Smooth muscle cell of the brain vasculature (primary cell): ENCODE data around the gene GHR.

Experiments
- DNase-seq: peaks from one replicate; pipeline ENCODE4 v3.0.0-alpha.2; 2012; ENCODE audit warnings: low read depth, low spot score

Gene GHR

GRCh38 chr5:42600441-42600840 is 177.2 kb downstream of the GHR start:
- no peak for DNase-seq

GRCh38 chr5:42604171-42604711 is 181.0 kb downstream of the GHR start:
- no peak for DNase-seq

GRCh38 chr5:42605490-42605889 is 182.3 kb downstream of the GHR start:
- no peak for DNase-seq

DNA sequence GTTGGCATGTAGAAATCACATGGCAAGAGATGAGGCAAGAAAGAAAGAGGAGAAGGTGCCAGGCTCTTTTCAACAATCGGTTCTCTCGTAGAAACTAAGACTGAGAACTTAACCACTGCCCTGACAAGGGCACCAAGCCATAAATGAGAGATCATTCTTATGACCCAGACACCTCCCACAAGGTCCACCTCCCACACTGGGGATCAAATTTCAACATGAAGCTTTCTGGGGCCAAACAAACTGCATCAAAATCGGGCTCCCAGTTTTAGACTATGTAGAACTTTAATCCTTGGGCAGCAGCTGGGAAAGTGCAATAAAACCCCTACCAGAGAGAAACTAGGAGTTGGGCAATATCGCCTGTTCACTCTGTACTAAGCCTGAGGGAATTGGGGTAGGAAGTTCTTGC is 183.2 kb downstream of the GHR start:
- DNase-seq: no peak

DNA sequence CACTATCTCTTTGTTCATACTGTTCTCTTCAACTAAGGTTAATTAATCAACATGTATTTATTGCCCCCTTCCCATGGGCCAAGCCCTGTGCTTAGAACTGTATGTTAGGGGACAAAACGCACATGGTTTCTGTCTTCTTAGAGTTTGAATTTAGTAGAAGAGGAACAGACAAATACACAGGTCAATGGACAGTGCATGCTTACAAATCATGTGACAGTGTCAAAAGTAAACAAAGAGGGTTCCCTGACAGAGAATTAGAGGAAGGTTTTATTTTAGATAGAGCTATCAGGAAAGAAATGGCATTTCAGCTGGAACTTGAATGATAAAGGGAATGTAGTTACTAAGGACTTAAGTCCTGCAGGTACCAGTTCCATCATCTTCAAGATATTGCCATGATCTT is 188.2 kb downstream of the GHR start:
- no peak for DNase-seq

DNA sequence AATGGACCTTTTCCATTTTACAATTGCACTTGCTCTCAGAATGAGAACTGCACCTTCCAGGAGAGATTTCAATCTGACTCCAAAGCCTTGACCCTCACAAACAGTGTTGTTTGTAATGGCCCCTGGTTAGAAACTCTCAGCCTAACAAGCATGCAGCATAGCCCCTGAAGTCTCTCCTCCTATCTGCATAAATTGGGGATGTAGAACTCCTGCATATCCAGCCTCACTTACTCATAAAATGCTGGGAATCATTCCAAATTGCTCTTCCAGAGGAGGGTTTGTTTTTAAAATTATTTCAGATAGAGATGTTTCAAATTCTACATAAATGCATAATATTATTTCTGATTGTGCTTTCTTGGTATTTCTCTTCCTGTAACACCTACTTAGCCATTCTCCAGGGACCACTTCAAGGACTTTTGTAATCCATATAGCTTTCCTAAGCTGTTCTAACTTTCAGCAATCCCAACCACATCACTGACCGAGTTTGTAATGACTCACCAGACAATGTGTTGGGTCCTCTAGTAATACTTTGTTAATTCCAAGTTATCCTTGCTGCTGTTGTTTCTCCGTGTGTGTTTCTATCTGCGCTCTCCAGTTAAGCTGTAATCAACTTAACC is 189.6 kb downstream of the GHR start:
- DNase-seq: no peak

GRCh38 chr5:42614509-42614908 is 191.3 kb downstream of the GHR start:
- DNase-seq: no peak

GRCh38 chr5:42620579-42621216 is 197.5 kb downstream of the GHR start:
- no peak for DNase-seq

GRCh38 chr5:42621242-42621641 is 198.0 kb downstream of the GHR start:
- no peak for DNase-seq

DNA sequence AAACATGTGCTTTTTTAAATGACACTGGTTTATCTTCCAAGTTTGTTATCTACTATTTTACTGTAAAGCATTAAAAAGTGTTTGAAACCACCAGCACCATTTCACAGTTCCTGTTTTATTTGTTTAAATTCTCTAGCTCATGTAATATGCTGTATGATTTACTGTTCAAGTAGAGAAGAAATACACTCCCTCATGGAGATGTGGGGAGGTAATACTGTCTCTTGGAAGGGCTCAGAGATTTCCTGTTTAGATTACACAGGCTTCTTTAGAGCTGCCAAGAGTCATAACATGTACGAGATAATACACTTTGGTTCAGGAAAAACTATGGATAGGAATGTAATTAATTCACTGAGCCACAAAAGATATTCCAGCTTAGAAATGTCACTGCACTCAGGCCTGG is 198.4 kb downstream of the GHR start:
- no peak for DNase-seq

DNA sequence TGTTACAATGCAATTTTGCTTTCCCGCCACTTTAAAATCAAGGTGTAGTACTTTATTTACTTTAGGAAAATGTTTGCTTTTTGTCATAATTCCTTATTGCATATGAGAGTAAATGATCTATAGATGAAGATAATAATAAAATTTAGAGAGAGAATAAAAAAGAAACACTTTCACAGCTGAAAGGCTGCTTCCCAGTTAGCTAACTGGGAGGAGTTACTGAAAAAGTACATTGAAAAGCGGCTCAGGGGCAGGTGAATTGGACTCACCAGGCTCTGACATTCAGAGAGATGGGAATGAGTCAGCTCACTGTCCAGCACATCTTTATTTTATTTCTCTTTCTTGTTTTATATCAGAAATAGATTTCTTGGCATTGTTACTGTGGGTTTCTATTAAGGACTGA is 201.7 kb downstream of the GHR start:
- DNase-seq: no peak

GRCh38 chr5:42626462-42626861 is 203.2 kb downstream of the GHR start:
- DNase-seq: no peak

- no peak for DNase-seq
These were observed 205.6 kb downstream of the GHR start for GRCh38 chr5:42628821-42629220.

GRCh38 chr5:42629284-42629683 is 206.0 kb downstream of the GHR start:
- DNase-seq: no peak

DNA sequence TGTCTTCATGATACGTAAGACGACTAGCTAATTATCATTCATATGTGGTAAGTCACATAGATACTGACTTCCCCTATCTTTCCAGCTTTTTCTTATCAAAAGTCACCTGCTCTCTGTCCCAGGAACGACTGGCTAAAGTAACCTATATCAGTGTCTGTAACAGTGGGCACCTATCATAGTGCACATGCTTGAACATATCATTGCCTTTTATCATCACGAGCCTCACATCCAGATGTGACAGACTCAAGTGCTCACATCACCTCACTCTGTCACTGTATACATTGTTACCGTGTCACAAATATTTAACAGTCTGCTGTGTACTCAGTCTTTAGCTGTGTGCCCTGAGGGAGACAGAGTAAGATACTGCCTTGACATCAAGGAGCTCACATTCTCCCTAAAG is 208.0 kb downstream of the GHR start:
- DNase-seq: no peak

DNA sequence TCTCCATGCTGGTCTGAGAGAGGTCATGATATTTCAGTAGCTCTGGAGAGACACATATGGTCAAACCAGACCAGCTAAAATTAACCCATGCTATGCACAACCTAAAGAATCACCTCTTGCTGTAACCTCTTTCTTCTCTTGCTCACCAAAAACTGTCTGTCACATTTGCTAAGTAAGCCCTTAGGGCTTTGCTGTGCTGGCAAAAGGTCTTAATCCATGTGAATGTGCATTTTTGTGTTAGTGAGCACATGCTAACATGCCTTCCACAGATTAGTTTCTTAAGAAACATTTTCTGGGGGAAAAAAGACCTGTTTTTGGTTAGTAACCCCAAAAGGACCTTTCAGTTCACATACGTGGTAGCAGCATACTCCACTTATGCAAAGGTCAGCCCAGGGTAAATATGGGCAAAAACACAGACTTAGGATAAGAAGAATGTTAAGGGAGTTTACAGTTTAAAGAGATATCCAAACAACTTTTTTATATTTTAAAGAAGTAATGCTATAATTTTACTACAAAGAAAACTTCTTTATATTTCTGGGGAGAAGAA is 209.2 kb downstream of the GHR start:
- DNase-seq: no peak

- no peak for DNase-seq
These were observed 211.3 kb downstream of the GHR start for GRCh38 chr5:42634575-42634974.

DNA sequence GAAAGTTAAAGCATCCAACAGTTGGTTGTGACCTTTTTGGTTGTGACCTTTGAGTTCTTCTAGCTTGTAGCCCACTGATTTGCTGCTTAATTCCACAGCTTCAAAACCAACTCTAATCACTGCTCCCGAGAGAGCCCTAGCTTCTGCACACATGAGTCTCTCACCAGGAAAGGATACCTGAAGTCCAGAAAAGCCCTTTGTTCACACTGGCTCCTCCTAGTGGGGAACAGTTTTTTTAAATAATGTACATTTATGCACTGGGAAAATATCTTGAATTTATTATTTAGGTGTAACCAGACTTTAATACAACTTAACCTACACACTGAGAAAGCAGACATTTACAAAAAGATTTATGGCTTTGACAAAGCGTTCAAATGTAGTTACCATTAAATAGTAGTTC is 213.2 kb downstream of the GHR start:
- no peak for DNase-seq

- no peak for DNase-seq
These were observed 213.7 kb downstream of the GHR start for GRCh38 chr5:42636946-42637345.

DNA sequence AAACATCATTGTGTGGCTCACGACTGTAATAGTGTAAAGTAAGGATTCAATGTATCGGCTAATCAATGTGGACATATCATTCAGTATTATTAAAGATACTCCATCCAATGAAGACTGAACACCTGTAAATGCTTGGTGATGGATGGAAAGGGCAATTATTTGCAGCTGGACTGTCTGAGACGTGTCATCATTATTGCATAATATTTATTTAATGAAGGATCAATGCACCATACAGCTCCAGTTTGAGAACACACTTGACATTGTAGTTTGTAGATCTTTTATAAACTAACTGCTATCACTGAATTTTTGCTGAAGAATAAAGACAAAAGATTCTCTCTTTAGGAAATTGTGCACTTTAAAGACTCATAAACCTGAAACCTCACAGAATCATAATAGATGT is 215.7 kb downstream of the GHR start:
- no peak for DNase-seq

GRCh38 chr5:42640835-42641234 is 217.6 kb downstream of the GHR start:
- no peak for DNase-seq

DNA sequence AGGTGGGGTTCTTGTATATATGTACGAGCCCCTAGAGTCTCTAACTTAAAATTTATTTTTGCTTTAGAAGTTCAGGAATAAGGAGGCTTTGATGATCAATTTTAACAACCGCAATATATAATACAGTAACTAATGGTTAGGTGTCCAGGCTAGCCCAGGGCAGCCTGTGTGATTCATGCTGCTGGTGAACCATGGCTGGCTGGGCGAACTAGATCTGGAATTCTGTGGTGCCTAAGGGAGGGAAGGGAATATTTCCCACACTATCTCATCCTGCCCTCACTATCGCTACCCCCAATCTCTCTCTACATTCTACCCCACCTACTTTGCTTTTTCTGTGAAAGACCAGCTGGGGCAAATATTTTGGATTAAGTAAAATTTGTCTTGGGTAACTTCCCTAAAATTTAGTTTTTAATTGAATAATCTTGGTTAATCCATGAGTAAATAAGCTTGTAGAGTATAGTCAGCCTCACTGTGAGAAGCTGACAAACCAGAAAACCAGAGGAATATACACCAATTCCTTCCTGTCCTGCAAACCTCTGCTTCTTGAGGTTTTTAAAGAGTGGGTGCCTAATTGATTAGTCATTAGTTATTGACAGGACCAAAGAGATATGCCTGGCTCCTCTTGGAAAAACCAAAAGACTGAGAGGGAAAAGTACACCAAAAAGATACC is 218.2 kb downstream of the GHR start:
- no peak for DNase-seq

GRCh38 chr5:42642006-42642405 is 218.8 kb downstream of the GHR start:
- DNase-seq: no peak
